ENCODE data around the gene HMX1.

GRCh38 chr4:8896071-8896470, 24.4 kb upstream of the HMX1 start:
- TF ChIP-seq POLR2AphosphoS5 (IDR thresholded peaks at IDR 0.05; ENCODE audit: low read depth) (no peak), NANOG (IDR thresholded peaks at IDR 0.05; ENCODE audit: borderline replicate concordance) (no peak), EZH2 (IDR thresholded peaks at IDR 0.05; ENCODE audit: low read depth, unreplicated experiment) (no peak), CREB1 (CRISPR knock-in tag; IDR thresholded peaks at IDR 0.05; ENCODE audit: low read depth) (no peak), JUNB (IDR thresholded peaks at IDR 0.05; ENCODE audit: unreplicated experiment) (no peak), EZH2phosphoT487 (IDR thresholded peaks at IDR 0.05; ENCODE audit: unreplicated experiment) (no peak), ZNF114 (CRISPR knock-in tag; IDR thresholded peaks at IDR 0.05) (no peak), STAT1 (IDR thresholded peaks at IDR 0.05; ENCODE audit: unreplicated experiment) (no peak), ZNF462 (CRISPR knock-in tag; IDR thresholded peaks at IDR 0.05) (no peak)
- TF ChIP-seq, protein P1, sequence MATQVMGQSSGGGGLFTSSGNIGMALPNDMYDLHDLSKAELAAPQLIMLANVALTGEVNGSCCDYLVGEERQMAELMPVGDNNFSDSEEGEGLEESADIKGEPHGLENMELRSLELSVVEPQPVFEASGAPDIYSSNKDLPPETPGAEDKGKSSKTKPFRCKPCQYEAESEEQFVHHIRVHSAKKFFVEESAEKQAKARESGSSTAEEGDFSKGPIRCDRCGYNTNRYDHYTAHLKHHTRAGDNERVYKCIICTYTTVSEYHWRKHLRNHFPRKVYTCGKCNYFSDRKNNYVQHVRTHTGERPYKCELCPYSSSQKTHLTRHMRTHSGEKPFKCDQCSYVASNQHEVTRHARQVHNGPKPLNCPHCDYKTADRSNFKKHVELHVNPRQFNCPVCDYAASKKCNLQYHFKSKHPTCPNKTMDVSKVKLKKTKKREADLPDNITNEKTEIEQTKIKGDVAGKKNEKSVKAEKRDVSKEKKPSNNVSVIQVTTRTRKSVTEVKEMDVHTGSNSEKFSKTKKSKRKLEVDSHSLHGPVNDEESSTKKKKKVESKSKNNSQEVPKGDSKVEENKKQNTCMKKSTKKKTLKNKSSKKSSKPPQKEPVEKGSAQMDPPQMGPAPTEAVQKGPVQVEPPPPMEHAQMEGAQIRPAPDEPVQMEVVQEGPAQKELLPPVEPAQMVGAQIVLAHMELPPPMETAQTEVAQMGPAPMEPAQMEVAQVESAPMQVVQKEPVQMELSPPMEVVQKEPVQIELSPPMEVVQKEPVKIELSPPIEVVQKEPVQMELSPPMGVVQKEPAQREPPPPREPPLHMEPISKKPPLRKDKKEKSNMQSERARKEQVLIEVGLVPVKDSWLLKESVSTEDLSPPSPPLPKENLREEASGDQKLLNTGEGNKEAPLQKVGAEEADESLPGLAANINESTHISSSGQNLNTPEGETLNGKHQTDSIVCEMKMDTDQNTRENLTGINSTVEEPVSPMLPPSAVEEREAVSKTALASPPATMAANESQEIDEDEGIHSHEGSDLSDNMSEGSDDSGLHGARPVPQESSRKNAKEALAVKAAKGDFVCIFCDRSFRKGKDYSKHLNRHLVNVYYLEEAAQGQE (IDR thresholded peaks at IDR 0.05; ENCODE audit: unreplicated experiment): no peak
- TF ChIP-seq, protein P2, sequence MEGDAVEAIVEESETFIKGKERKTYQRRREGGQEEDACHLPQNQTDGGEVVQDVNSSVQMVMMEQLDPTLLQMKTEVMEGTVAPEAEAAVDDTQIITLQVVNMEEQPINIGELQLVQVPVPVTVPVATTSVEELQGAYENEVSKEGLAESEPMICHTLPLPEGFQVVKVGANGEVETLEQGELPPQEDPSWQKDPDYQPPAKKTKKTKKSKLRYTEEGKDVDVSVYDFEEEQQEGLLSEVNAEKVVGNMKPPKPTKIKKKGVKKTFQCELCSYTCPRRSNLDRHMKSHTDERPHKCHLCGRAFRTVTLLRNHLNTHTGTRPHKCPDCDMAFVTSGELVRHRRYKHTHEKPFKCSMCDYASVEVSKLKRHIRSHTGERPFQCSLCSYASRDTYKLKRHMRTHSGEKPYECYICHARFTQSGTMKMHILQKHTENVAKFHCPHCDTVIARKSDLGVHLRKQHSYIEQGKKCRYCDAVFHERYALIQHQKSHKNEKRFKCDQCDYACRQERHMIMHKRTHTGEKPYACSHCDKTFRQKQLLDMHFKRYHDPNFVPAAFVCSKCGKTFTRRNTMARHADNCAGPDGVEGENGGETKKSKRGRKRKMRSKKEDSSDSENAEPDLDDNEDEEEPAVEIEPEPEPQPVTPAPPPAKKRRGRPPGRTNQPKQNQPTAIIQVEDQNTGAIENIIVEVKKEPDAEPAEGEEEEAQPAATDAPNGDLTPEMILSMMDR (conservative IDR thresholded peaks at IDR 0.05; ENCODE audit: low read depth in 2 of 2): no peak
- TF ChIP-seq, protein P3, sequence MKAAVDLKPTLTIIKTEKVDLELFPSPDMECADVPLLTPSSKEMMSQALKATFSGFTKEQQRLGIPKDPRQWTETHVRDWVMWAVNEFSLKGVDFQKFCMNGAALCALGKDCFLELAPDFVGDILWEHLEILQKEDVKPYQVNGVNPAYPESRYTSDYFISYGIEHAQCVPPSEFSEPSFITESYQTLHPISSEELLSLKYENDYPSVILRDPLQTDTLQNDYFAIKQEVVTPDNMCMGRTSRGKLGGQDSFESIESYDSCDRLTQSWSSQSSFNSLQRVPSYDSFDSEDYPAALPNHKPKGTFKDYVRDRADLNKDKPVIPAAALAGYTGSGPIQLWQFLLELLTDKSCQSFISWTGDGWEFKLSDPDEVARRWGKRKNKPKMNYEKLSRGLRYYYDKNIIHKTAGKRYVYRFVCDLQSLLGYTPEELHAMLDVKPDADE (IDR thresholded peaks at IDR 0.05): no peak
